RKO (cell line): ENCODE results near the gene PLIN3.
A peak's percentile ranks its signal among the peaks of the same experiment; 100 is the strongest.
"Not testable (repeated sequence)": the region's sequence is repeated elsewhere in the genome, so short reads cannot be mapped to it uniquely, and the experiment has no call there.

Source experiments
- DNase-seq: peaks from one replicate; pipeline ENCODE4 v3.0.0-alpha.2; 2016; ENCODE audit warnings: low spot score

Gene PLIN3

DNA sequence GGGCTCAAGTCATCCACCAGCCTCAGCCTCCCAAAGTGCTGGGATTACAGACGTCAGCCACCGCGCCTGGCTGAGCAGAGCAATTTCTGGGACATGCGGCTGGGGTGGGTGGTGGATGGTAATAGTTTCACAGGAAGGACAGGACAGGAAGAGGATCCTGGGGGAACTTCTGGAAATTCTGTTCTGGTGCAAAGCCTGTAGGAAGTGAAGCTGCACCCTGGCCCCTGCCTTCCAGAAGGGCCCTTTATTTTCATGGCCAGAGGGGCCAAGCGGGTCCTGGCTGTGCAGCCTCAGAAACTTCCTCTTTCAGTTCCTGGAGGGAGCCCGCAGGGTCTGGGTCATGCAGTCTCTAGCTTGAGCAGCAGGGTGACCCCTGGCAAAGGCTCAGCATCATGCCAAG lies 60.3 kb downstream of the PLIN3 start:
- DNase-seq = no peak

DNA sequence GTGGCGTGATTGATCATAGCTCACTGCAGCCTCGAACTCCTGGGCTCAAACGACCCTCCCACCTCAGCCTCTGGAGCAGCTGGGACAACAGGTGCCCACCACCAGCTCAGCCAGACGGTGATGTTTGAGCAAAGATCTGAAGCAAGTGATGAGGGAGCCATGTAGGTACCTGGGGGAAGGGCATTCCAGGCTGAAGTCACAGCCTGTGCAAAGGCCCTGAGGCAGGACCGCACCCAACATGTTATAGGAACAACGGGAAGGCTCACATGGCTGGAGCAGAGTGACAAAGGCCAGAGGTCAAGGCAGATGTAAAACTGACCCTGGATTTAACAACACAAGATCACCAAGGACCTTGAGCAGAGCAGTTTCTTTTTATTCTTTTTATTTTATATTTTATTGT lies 61.1 kb downstream of the PLIN3 start:
- no peak for DNase-seq

DNA sequence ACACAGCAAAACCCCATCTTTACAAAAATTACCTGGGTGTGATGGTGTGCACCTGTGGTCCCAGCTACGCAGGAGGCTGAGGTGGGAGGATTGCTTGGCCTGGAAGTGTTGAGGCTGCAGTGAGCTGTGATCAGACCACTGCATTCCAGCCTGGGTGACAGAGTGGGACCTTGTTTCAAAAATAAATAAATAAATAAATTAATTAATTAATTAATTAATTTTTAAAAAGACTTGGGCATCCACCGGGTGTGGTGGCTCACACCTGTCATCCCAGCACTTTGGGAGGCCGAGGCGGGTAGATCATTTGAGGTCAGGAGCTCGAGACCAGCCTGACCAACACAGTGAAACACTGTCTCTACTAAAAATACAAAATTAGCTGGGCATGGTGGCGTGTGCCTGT lies 62.3 kb downstream of the PLIN3 start:
- not testable (repeated sequence) for DNase-seq

DNA sequence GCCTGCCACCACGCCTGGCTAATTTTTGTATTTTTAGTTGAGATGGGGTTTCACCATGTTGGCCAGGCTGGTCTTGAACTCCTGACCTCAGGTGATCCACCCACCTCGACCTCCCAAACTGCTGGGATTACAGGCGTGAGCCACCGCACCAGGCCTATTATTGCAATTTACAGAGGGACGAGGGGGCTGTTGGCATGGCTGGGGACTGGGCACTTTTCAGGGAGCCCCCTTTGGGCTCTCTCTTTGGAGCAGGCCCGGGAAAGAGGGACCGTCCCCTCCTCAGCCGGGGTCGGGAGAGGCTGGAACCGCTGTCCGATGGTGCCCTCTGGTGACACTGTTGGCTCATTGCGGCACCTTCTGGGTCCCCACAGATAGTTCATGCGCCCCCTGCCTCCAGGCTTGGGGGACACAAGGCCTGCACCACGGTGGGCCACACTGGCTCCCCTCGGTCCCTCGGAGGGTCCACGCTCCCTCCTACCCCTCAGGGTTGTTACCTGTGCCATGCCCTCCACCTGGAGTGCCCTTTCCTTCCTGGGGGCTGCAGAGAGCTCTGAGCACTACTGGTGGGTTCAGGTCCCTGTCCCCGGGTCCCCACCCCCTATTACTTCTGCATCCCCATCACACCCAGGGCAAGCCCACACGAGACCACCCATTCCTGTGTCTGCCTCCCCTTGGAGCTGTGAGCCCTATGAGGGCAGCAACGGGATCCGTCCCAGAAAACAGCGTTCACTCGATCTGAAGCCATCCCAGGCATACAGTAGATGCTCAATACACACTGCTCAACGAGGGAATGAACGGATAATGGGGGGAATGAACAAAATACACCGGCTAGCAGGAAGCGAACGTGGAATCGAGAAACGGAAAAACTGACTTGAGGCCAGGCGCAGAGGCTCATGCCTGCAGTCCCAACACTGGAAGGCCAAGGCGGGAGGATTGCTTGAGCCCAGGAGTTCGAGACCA lies 63.5 kb downstream of the PLIN3 start:
- peak; percentile 65 for DNase-seq

DNA sequence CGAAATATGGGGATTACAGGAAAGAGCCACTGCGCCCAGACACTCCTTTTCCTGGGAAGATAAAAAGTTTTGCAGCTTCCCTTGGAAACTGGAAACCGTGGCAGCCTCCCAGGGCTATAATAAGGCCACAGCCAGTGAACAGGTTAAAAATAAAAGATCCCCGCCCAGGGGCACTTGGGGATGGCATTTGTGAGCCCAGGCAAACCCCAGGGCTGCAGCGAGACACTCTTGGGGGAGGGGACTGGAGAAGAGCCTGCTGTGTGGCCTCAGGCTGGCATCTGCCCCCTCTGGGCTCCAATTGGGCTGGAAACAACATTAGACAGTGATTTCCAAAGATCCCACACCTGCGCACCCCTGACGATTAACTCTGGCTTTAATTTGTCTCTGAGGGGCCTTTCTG lies 64.8 kb downstream of the PLIN3 start:
- no peak for DNase-seq

DNA sequence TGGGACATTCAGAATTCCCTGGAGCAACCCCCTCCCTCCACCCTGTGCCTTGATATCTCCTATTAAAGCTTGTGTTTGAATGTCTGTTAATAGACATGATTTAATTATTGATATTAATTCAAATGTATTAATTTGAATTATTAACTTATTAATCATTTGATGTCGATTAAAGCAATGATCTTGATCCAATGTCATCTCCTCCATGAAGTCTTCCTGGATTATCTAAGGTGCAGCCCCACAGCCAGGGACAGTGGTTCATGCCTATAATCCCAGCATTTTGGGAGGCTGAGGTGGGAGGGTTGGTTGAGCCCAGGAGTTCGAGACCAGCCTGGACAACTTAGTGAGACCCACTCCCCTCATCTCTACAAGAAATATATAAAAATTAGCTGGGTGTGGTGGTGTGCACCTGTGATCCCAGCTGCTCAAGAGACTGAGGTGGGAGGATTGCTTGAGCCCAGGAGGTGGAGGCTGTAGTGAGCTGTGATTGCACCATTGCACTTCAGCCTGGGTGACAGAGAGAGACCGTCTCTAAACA lies 66.3 kb downstream of the PLIN3 start:
- DNase-seq = no peak

DNA sequence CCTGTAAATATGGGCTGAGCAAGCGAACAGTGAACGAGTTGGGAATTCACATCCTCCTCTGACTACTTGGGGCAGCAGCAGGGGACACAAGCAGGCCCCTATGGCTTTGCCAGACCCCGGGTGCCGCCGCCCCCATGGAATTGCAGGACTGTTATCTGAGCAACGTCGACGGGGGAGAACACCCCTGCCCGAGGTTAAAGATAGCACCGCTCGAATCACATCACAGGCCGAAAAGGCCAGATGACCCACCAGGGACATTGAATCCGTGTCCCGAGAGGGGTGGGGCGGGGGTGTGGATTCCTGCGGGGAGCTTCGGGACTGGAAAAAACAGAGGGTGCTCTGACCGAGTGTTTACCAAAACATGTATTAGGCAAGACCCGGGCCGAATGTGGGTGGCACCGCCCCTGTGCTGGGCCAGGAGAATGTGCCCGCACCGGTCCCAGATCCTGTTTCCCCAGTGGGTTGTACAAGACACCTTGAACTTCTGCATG lies 66.8 kb downstream of the PLIN3 start:
- no peak for DNase-seq

DNA sequence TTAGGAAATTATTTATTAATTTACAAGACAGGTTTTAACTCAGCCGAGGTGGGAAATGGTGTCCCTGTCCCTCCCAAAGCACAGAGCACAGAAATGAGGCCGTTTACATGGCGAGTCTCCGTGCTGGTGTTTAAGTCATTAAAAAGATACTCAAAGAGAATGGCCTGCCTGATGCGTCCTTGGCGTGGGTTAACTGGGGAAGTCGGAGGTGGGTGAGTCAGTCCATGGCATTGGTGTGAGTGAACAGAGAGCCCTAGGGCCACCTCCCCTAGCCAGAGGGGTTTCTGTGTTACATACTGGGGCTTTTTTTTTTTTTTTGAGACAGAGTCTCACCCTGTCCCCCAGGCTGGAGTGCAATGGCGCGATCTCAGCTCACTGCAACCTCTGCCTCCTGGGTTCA lies 72.1 kb downstream of the PLIN3 start:
- DNase-seq = peak; percentile 83

DNA sequence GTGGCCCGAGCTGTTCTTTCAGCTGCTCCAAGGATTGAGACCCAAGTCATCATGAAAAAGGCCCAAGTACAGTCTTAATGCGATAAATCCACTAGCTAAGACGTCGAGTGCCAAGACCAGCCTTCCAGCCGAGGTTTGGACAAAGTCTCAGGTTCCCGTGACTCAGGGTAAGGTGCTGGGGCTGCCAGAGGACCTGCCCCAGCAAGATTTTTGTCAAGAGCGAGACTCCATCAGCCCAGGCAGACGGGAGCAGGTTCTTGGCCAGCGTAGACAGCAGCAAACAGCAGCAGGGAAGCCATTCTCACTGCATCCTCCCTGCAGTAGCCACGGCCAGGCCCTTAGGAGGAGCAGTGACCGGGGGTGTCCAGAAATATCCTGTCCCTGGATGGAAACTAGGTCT lies 72.5 kb downstream of the PLIN3 start:
- peak; percentile 56 for DNase-seq

DNA sequence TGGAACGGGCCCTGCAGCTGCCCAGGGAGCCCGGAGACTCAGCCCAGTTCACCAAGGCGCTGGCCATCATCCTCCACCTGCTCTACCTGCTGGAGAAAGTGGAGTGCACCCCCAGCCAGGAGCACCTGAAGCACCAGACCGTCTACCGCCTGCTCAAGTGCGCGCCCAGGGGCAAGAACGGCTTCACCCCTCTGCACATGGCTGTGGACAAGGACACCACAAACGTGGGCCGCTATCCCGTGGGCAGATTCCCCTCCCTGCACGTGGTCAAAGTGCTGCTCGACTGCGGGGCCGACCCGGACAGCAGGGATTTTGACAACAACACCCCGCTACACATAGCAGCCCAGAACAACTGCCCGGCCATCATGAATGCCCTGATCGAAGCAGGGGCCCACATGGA lies 74.2 kb downstream of the PLIN3 start:
- DNase-seq = not testable (repeated sequence)

DNA sequence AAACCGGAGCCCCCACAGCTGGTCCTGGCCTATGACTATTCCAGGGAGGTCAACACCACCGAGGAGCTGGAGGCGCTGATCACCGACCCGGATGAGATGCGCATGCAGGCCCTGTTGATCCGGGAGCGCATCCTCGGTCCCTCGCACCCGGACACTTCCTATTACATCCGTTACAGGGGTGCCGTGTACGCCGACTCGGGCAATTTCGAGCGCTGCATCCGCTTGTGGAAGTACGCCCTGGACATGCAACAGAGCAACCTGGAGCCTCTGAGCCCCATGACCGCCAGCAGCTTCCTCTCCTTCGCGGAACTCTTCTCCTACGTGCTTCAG lies 74.6 kb downstream of the PLIN3 start:
- peak; percentile 63 for DNase-seq

DNA sequence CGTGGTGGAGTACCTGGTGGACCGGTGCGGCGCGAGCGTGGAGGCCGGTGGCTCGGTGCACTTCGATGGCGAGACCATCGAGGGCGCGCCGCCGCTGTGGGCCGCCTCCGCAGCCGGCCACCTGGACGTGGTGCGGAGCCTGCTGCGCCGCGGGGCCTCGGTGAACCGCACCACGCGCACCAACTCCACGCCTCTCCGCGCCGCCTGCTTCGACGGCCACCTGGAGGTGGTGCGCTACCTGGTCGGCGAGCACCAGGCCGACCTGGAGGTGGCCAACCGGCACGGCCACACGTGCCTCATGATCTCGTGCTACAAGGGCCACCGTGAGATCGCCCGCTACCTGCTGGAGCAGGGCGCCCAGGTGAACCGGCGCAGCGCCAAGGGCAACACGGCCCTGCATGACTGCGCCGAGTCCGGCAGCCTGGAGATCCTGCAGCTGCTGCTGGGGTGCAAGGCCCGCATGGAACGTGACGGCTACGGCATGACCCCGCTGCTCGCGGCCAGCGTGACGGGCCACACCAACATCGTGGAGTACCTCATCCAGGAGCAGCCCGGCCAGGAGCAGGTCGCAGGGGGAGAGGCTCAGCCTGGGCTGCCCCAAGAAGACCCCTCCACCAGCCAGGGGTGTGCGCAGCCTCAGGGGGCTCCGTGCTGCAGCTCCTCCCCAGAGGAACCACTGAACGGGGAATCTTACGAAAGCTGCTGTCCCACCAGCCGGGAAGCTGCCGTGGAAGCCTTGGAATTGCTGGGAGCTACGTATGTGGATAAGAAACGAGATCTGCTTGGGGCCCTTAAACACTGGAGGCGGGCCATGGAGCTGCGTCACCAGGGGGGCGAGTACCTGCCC lies 75.2 kb downstream of the PLIN3 start:
- peak; percentile 35 for DNase-seq

DNA sequence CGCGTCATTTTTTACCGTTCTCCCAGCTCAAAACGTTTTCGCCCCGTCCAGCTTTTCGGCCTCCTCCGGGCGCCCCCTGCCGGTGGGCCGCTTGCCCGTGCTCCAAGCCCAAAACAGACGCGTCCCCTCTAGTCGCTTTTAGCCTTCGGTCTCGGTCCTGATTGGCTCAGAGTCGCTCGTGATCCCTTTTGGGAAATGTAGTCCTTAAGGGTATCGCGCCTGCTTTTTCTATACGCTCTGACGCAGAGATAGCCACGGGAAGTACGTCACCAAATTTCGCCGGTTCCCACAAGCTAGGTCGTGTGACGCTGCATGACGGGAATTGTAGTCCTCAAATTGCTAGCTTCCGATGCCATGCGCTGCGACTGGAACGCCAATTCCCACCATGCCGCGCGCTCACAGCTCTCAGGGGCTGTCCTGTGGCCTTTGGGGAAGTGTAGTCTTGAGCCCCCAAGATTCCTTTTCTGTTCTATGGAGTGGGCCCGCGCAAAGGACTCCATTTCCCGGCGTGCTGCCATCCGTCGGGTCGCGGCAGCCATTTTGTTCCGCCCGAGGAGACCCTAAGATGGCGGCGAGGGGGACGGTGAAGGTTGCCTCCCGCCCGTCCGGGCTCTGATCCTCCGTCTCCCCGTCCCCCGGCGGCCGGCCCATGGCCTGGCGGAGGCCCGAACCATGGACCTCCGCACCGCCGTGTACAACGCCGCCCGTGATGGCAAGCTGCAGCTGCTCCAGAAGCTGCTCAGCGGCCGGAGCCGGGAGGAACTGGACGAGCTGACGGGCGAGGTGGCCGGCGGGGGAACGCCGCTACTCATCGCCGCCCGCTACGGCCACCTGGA lies 76.1 kb downstream of the PLIN3 start, which contains the start of gene FEM1A:
FEM1A (plus strand) TSS at position 552 of the 836 bp plus-strand sequence; CDS start at position 673, 121 bp downstream.
- peak; percentile 100 for DNase-seq
